CD4-positive, alpha-beta T cell treated with Interferon gamma for 1 hour (primary cell): Measurements from ENCODE around the gene ZBTB42.
A peak's percentile ranks its signal among the peaks of the same experiment; 100 is the strongest.

Experiments
- DNase-seq: peaks from one replicate; pipeline ENCODE4 v3.0.0-alpha.2; 2020

Gene ZBTB42

GRCh38 chr14:104800771-104801519, at the start of gene ZBTB42:
ZBTB42 (plus strand) TSS chr14:104801101; CDS start chr14:104801198, 97 bp downstream.
- peak; percentile 66 for DNase-seq

- DNase-seq, result no peak
Measured at GRCh38 chr14:104751539-104752422, 49.1 kb upstream of the ZBTB42 start.

- DNase-seq, result no peak
Measured at GRCh38 chr14:104752423-104752734, 48.5 kb upstream of the ZBTB42 start.

- peak; percentile 99 for DNase-seq
Measured at GRCh38 chr14:104752735-104753527, 48.0 kb upstream of the ZBTB42 start, which contains the start of gene SIVA1. SIVA1 (plus strand) TSS chr14:104753147; CDS start chr14:104753202, 55 bp downstream.

- no peak for DNase-seq
Measured at GRCh38 chr14:104753528-104754212, 47.2 kb upstream of the ZBTB42 start.

- no peak for DNase-seq
Measured at GRCh38 chr14:104754213-104754851, 46.6 kb upstream of the ZBTB42 start.

GRCh38 chr14:104755621-104756020, 45.3 kb upstream of the ZBTB42 start:
- DNase-seq, result no peak

- no peak for DNase-seq
Measured at GRCh38 chr14:104756477-104757237, 44.2 kb upstream of the ZBTB42 start.

GRCh38 chr14:104757238-104757585, 43.7 kb upstream of the ZBTB42 start:
- DNase-seq, result no peak

GRCh38 chr14:104757681-104758392, 43.1 kb upstream of the ZBTB42 start:
- DNase-seq, result no peak

- DNase-seq, result no peak
Measured at GRCh38 chr14:104758981-104759969, 41.6 kb upstream of the ZBTB42 start.

- no peak for DNase-seq
Measured at GRCh38 chr14:104765517-104765916, 35.4 kb upstream of the ZBTB42 start.

- no peak for DNase-seq
Measured at GRCh38 chr14:104766256-104766862, 34.5 kb upstream of the ZBTB42 start.

- DNase-seq, result no peak
Measured at GRCh38 chr14:104766863-104767633, 33.9 kb upstream of the ZBTB42 start.

- no peak for DNase-seq
Measured at GRCh38 chr14:104767634-104767918, 33.3 kb upstream of the ZBTB42 start.

GRCh38 chr14:104768437-104769323, 32.2 kb upstream of the ZBTB42 start:
- peak; percentile 86 for DNase-seq
